ENCODE data around the gene CAMK1D.

DNA sequence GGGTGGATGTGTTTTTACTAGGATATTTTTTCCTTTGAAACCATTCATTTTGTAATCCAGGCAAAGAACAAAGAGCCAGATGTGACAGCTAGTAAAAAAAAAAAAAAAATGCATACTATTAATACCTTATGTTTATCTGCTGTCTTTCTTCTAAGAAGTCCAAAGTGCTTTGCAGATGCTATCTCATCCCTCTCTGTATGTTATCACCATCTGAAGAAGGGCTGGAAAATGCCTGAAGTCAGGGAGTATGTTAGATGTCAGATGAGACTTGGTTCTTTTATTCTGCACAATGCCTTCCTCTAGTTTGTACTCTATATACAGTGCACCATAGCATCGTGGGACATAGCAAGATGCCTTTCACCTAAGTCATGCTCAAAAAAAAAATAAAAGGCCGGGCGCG, 10.4 kb upstream of the CAMK1D start:
- no peak for TF ChIP-seq POLR2AphosphoS5 (IDR thresholded peaks at IDR 0.05)
- no peak for TF ChIP-seq POLR2A (IDR thresholded peaks at IDR 0.05)

Data from stomach (tissue), 4 donors.